Psoas muscle (tissue), 8 donors: ENCODE measurements around the gene IL21R. TPM values are rescaled to one million over a fixed set of nuclear protein-coding genes. Genes with fewer than 3 reads are reported as not detected.
A peak's percentile ranks its signal among the peaks of the same experiment; 100 is the strongest.

Source experiments
- ATAC-seq, 4 donors: fragments of 200-7000 bp; cut with Tn5 transposase; one replicate each; pipeline ENCODE4 v1.9.1; 2020; ENCODE audit warnings: moderate library complexity in 3 of 4, mild to moderate bottlenecking in 2 of 4
- DNase-seq, 2 donors: peaks; one replicate each; pipeline ENCODE4 v3.0.0-alpha.2; 2020
- H3K27ac ChIP-seq: fragments of 200-600 bp; one replicate; pipeline ENCODE4 v1.8.0; 2022
- H3K27me3 ChIP-seq, 3 donors: fragments of 200-600 bp in 1 of 3; one replicate each; pipeline versions ENCODE4 v1.6.1 to v1.8.0; 2013 to 2022; ENCODE audit warnings: low read length in 2 of 3, mild to moderate bottlenecking in 2 of 3, moderate library complexity in 1 of 3; ENCODE audit not compliant: insufficient read depth in 3 of 3
- H3K36me3 ChIP-seq, 2 donors: fragments of 200-600 bp in 1 of 2; one replicate each; pipeline versions ENCODE4 v1.6.1 to v1.8.0; 2013 to 2022; ENCODE audit warnings: low read depth in 1 of 2, mild to moderate bottlenecking in 1 of 2, moderate library complexity in 1 of 2; ENCODE audit not compliant: insufficient read depth in 1 of 2
- H3K4me1 ChIP-seq: fragments of 200-600 bp; one replicate; pipeline ENCODE4 v1.8.0; 2022
- H3K4me3 ChIP-seq: fragments of 200-600 bp; one replicate; pipeline ENCODE4 v1.8.0; 2022; ENCODE audit warnings: mild to moderate bottlenecking
- H3K9me3 ChIP-seq: fragments of 200-600 bp; one replicate; pipeline ENCODE4 v1.8.0; 2022
- CTCF ChIP-seq: fragments of 200-600 bp; IDR thresholded peaks from one replicate; pipeline ENCODE4 v1.8.0; 2022; ENCODE audit warnings: antibody characterized with exemption
- WGBS, 3 donors: extraction: QIAGEN DNeasy Blood & Tissue Kit; methylation state at CpG; one replicate each; pipeline versions ENCODE4 v1.1.6 to v1.1.7; 2013; 5-methylcytosine and 5-hydroxymethylcytosine counted together
- intact Hi-C, 2 donors: fragments of 100-400 bp; cut with DNase I; formaldehyde crosslinking; loops; one replicate each; pipeline versions ENCODE4 v1.11.0 to v1.14.2; 2022
- polyA plus RNA-seq, 3 donors: library from polyadenylated mRNA; stranded (reverse); fragments of 200-250 nt; gene quantifications; one replicate each; pipeline ENCODE4 v1.2.3, GENCODE V29; 2013
- total RNA-seq, 4 donors: library from RNA; stranded (reverse); fragmentation: NEBNext Ultra II Directional in 2 of 4; extraction: Animal tissue kit (Norgen Biotek cat#: 25700) in 2 of 4; gene quantifications; one replicate each; pipeline versions ENCODE4 v1.2.1 to v1.2.4, GENCODE V29; 2021 to 2023
- donor health status: healthy with polysubstance abuse.
- donor health status: DM: no; HTN: no; CAD: no; lungs with moderate emphysema.
- donor health status: Bipolar disorder and iron deficiency.
- donor health status: healthy.
- donor health status: DM: yes; HTN: yes; CAD: no.
- donor health status: DM: no; HTN: no; CAD: no.
- donor health status: DM: no; HTN: no; CAD: no.
- donor health status: DM: yes; HTN: yes; CAD: no.

The IL21R gene
- total and polyA plus RNA-seq, 7 donors = 0.01 to 0.15 (median 0.08) TPM; not detected in 2

- H3K9me3 ChIP-seq = no peaks in the 10 kb centered on the region
- ATAC-seq (no peak), DNase-seq (no peak)
- 75 to 80% (median 78%) methylated on average over 10 of the region's 10 CpGs for WGBS, 3 donors
- H3K4me1 ChIP-seq = no peaks in the 10 kb centered on the region
- H3K27ac ChIP-seq = no peak overlapping the region
- H3K27me3 ChIP-seq = peaks cover 0 to 1% (median 0%) of the 10 kb centered on the region in 3 donors
- no peak overlapping the region for H3K4me3 ChIP-seq
- no peak for TF ChIP-seq CTCF
- intact Hi-C loops = no loop called here
- H3K36me3 ChIP-seq = no peaks in the 10 kb centered on the region
These were observed 19.8 kb upstream of the IL21R start for GRCh38 chr16:27381974-27382855.

GRCh38 chr16:27383556-27384243 is 18.3 kb upstream of the IL21R start:
- Histone ChIP-seq H3K4me3 (no peak overlapping the region), H3K9me3 (no peaks in the 10 kb centered on the region), H3K36me3 (no peaks in the 10 kb centered on the region), H3K27me3 (peaks cover 0 to 1% (median 0%) of the 10 kb centered on the region in 3 donors), H3K4me1 (no peaks in the 10 kb centered on the region), H3K27ac (no peak overlapping the region)
- no peak for ATAC-seq
- DNase-seq = peak; percentile 55 to 68
- intact Hi-C loops = no loop called here
- TF ChIP-seq CTCF = no peak
- WGBS, 3 donors = 62 to 65% (median 65%) methylated on average over 15 of the region's 15 CpGs

- Histone ChIP-seq H3K4me3 (no peak overlapping the region), H3K27me3 (peaks cover 0 to 1% (median 0%) of the 10 kb centered on the region in 3 donors), H3K36me3 (no peaks in the 10 kb centered on the region), H3K27ac (no peak overlapping the region), H3K9me3 (no peaks in the 10 kb centered on the region), H3K4me1 (no peaks in the 10 kb centered on the region)
- no peak for ATAC-seq
- TF ChIP-seq CTCF = no peak
- no peak for DNase-seq
- intact Hi-C loops = no loop called here
- 60 to 77% (median 72%) methylated on average over 5 of the region's 5 CpGs for WGBS, 3 donors
These were observed 17.5 kb upstream of the IL21R start for GRCh38 chr16:27384425-27384824.

- no peak for TF ChIP-seq CTCF
- H3K27me3 ChIP-seq = peaks cover 0 to 1% (median 0%) of the 10 kb centered on the region in 3 donors
- H3K9me3 ChIP-seq = no peaks in the 10 kb centered on the region
- ATAC-seq (no peak), DNase-seq (no peak)
- no peak overlapping the region for H3K4me3 ChIP-seq
- intact Hi-C loops = no loop called here
- no peak overlapping the region for H3K27ac ChIP-seq
- no peaks in the 10 kb centered on the region for H3K36me3 ChIP-seq
- no peaks in the 10 kb centered on the region for H3K4me1 ChIP-seq
- WGBS, 3 donors = 79 to 83% (median 81%) methylated on average over 7 of the region's 7 CpGs
These were observed 16.6 kb upstream of the IL21R start for GRCh38 chr16:27385398-27385797.
